Measurements from ENCODE around the gene KATNBL1.
"Not testable (repeated sequence)": the region's sequence is repeated elsewhere in the genome, so short reads cannot be mapped to it uniquely, and the experiment has no call there.

The KATNBL1 gene

GRCh38 chr15:34203936-34204335 is 6.0 kb downstream of the KATNBL1 start:
- DNase-seq (ENCODE audit: extremely low read depth, low read depth), result no peak
- no peak for TF ChIP-seq CTCF (IDR thresholded peaks at IDR 0.05; ENCODE audit: low read depth, low read length, missing control alignments)
- no peak overlapping the region for H3K4me3 ChIP-seq (replicated peaks; ENCODE audit: low read depth, low read length)

GRCh38 chr15:34203305-34203704 is 6.6 kb downstream of the KATNBL1 start:
- DNase-seq (ENCODE audit: extremely low read depth, low read depth), result no peak
- no peak overlapping the region for H3K4me3 ChIP-seq (replicated peaks; ENCODE audit: low read depth, low read length)
- no peak for TF ChIP-seq CTCF (IDR thresholded peaks at IDR 0.05; ENCODE audit: low read depth, low read length, missing control alignments)

- DNase-seq (ENCODE audit: extremely low read depth, low read depth); H3K4me3 ChIP-seq (replicated peaks; ENCODE audit: low read depth, low read length): not testable (repeated sequence)
Observed at GRCh38 chr15:34193272-34193671, 16.6 kb downstream of the KATNBL1 start.

- no peak for TF ChIP-seq CTCF (IDR thresholded peaks at IDR 0.05; ENCODE audit: low read depth, low read length, missing control alignments)
- H3K4me3 ChIP-seq (replicated peaks; ENCODE audit: low read depth, low read length), result no peak overlapping the region
- no peak for DNase-seq (ENCODE audit: extremely low read depth, low read depth)
Observed at GRCh38 chr15:34188711-34189110, 21.2 kb downstream of the KATNBL1 start.

- DNase-seq (ENCODE audit: extremely low read depth, low read depth), result no peak
- TF ChIP-seq CTCF (IDR thresholded peaks at IDR 0.05; ENCODE audit: low read depth, low read length, missing control alignments), result no peak
- H3K4me3 ChIP-seq (replicated peaks; ENCODE audit: low read depth, low read length), result no peak overlapping the region
Observed at GRCh38 chr15:34185666-34186065, 24.2 kb downstream of the KATNBL1 start.

GRCh38 chr15:34182942-34183341 is 27.0 kb downstream of the KATNBL1 start:
- no peak for DNase-seq (ENCODE audit: extremely low read depth, low read depth)
- TF ChIP-seq CTCF (IDR thresholded peaks at IDR 0.05; ENCODE audit: low read depth, low read length, missing control alignments), result no peak
- no peak overlapping the region for H3K4me3 ChIP-seq (replicated peaks; ENCODE audit: low read depth, low read length)

GRCh38 chr15:34179234-34179633 is 30.7 kb downstream of the KATNBL1 start:
- no peak overlapping the region for H3K4me3 ChIP-seq (replicated peaks; ENCODE audit: low read depth, low read length)
- no peak for DNase-seq (ENCODE audit: extremely low read depth, low read depth)
- TF ChIP-seq CTCF (IDR thresholded peaks at IDR 0.05; ENCODE audit: low read depth, low read length, missing control alignments), result no peak

GRCh38 chr15:34165987-34166573 is 43.8 kb downstream of the KATNBL1 start:
- DNase-seq (ENCODE audit: extremely low read depth, low read depth); H3K4me3 ChIP-seq (replicated peaks; ENCODE audit: low read depth, low read length): not testable (repeated sequence)
